Cerebellar cortex (tissue), 1 donor: ENCODE data around the gene CD55.

Experiments
- DNase-seq: peaks from one replicate; pipeline ENCODE4 v3.0.0-alpha.2; 2015; ENCODE audit warnings: low spot score

The CD55 gene

GRCh38 chr1:207362962-207363860 lies 41.7 kb downstream of the CD55 start:
- DNase-seq = no peak

- DNase-seq = no peak
Observed at GRCh38 chr1:207363871-207364270, 42.4 kb downstream of the CD55 start.

- no peak for DNase-seq
Observed at GRCh38 chr1:207364614-207365013, 43.1 kb downstream of the CD55 start.

- no peak for DNase-seq
Observed at GRCh38 chr1:207365063-207365462, 43.6 kb downstream of the CD55 start.

GRCh38 chr1:207366022-207366421 lies 44.5 kb downstream of the CD55 start:
- DNase-seq = no peak

GRCh38 chr1:207388721-207389120 lies 67.2 kb downstream of the CD55 start:
- no peak for DNase-seq

- DNase-seq = no peak
Observed at GRCh38 chr1:207389728-207390464, 68.4 kb downstream of the CD55 start.

GRCh38 chr1:207393610-207394009 lies 72.1 kb downstream of the CD55 start:
- no peak for DNase-seq

GRCh38 chr1:207396168-207396746 lies 74.8 kb downstream of the CD55 start:
- DNase-seq = no peak

GRCh38 chr1:207397525-207397926 lies 76.0 kb downstream of the CD55 start:
- DNase-seq = no peak

GRCh38 chr1:207398986-207399385 lies 77.5 kb downstream of the CD55 start:
- no peak for DNase-seq

- no peak for DNase-seq
Observed at GRCh38 chr1:207401578-207401977, 80.1 kb downstream of the CD55 start.

- no peak for DNase-seq
Observed at GRCh38 chr1:207402744-207403143, 81.3 kb downstream of the CD55 start.

- peak; percentile 59 for DNase-seq
Observed at GRCh38 chr1:207404849-207405525, 83.5 kb downstream of the CD55 start.

- DNase-seq = no peak
Observed at GRCh38 chr1:207405814-207406213, 84.3 kb downstream of the CD55 start.

- DNase-seq = no peak
Observed at GRCh38 chr1:207407655-207408260, 86.3 kb downstream of the CD55 start.
